ENCODE data around the gene C11orf86.
"Not testable (repeated sequence)": the region's sequence is repeated elsewhere in the genome, so short reads cannot be mapped to it uniquely, and the experiment has no call there.

The C11orf86 gene

DNA sequence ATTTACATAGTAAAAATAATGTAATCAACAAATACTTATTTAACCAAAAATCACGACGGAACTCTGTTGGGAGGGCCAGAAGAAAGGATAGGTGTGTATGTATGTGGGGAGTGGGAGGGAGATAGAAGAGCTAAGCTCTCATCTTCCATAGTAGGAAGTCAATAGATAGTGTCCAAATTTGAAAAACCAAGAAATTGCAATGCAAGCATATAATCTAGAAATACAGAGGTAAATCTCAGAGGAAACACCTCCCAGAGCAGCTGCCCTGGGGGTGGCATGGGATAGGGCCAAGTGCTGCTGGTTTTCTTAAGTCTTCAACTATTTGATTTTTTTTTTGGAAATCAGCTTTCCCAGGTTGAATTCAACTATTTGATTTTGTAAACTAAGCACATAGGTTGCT is 16.9 kb downstream of the C11orf86 start:
- no peak for FAIRE-seq

DNA sequence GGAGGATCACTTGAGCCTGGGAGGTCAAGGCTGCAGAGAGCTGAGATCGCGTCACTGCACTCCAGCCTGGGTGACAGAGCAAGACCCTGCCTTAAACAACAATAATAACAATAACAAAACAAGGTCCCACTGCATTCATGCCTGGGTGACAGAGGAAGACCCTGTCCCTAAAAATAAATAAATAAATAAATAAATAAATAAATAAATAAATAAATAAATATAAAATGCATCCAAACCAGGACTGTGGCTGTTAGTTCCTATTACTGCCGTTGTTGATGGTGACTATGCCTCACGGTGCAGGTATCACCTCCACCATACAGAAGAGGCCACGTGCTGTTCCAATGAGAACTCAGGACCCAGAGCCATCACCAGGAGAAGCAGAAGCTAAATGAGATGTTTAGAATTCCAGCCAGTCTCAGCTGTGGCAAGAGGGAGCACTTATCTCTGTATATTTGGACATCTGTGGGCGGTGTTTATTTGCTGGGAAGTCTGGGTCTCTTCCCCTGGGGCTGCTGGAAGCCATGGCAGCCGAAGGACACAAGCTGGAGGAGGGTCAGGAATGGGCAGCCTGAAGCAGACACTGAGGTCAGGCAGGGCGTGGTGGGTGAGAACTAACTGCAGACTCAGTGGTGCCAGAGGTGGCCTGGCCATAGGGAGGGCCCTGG is 21.6 kb downstream of the C11orf86 start:
- no peak for FAIRE-seq

DNA sequence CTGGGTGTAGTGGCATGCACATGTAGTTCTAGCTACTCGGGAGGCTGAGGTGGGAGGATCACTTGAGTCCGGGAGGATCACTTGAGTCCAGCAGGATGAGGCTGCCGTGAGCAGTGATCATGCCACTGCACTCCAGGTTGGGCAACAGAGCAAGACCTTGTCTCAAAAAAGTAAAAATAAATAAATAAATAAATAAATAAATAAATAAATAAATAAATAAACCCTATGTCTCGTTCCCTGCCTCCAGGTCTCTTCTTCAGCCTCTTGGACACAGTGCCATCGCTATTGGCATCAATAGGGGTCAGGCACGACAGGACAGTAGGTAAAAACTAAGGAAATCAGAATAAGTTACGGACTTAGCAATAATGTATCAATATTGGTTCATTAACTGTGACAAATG is 24.5 kb downstream of the C11orf86 start:
- FAIRE-seq: no peak

DNA sequence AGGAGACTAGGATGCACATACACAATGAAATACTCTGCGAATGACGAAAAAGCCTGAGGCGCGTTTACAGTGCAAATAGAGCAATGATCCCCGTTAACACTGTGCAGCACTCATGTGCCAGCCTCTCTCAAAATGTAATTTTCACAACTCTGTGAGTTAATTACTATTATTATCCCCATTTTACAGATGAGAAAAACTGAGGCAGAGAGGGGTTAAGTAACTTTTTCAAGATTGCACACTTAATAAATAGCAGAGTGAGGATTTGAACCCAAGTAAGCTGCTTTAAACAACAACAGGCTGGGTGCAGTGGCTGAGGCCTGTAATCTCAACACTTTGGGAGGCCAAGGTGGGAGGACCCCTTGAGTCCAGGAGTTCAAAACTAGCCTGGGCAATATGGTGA is 26.2 kb downstream of the C11orf86 start:
- no peak for FAIRE-seq

DNA sequence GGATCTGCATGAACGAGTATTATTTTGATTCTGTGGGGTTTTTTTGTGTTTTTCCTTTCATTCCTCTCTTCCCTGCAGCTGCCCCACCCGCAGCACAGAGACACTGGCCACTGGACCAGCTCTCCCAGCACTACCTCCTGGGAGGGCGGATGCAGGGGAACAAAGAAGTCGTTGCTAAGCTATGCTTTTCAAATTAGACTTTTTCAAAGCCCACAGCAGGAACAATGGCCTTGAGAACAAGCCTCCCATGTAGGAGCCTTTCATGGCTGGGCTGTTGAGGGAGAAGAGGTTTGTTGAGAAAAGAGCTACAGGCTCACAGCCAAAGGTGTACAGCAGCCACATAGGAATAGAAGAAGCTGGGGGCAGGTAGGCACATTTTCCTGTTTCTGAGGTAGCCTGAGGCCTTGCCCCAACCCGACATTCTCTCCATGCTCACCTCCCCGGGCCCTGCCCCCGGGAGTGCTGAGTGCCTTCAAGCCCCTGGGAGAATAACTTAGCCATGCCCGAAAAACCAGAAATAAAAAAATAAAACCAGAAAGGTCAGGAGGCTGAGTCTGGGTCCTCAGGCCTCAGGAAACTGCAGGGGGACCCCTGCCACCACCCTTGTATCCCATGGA is 27.3 kb downstream of the C11orf86 start:
- no peak for FAIRE-seq

DNA sequence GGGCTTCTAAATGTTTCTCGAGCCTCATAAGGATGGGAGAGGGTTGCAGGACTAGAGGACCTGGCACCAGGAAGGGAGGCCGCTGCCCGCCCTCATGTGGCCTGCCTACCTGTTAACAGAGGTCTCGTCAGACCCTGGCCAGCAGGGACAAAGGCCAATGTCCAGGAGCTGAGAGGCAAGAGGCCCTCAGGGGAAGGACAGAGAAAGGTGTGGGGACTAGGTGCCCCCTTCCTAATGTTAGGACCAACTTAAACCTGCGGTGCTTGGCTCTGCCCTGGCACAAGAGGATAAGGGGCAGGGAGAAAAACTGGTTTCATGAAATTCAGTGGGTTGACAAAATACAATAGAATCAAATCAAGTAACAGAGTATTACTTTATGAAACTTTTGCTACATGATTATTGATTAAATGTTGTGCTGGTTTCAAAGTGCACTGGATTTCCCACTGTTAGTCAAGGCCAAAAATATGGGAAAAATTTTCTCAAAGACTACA is 27.9 kb downstream of the C11orf86 start:
- FAIRE-seq: no peak

DNA sequence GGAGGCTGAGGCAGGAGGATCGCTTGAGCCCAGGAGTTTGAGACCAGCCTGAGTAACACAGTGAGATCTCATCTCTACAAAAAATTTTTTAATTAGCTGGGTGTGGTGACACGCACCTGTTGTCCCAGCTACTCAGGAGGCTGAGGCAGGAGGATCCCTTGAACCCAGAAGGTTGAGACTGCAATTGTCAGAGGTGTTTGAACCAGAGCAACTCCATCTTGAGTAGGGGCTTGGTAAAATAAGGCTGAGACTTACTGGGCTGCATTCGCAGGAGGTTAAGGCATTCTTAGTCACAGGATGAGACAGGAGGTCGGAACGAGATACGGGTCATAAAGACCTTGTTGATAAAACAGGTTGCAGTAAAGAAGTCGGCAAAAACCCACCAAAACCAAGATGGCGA is 30.1 kb downstream of the C11orf86 start:
- FAIRE-seq: not testable (repeated sequence)

DNA sequence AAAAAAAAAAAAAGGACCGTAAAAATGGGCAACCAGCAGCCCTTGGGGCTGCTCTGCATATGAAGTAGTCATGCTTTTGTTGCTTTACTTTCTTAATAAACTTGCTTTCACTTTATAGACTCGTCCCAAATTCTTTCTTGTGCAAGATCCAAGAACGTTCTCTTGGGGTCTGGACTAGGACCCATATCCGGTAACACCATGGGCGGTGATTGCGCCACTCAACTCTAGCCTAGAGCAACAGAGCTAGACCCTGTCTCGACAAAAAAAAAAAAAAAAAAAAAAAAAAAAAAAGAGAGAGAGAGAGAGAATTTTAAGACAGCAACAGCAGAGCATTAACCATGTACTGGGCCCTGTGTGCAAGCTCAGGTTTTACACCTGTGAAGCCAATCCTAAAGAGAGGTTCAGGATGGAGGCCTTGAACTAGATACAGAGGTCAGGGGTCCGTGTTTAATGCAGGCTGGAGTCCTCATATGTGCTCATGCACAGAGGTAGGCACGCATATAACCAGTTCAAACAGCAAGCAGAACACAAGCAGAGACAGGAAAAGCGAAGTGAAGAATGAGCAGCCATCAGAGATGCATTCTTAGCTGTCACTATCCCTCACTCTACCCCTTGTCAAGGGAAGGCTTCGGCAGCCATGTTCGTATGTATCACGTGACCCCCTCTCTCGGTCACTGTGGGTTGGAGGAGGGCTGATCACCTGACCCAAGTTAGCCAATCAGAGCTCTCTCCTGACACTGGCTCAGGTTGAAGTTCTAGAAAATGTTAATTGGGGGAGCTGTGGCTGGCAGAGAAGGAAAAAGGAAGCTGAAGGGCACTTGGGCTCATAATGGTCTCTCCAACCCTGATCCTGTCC is 31.2 kb downstream of the C11orf86 start:
- FAIRE-seq: no peak

DNA sequence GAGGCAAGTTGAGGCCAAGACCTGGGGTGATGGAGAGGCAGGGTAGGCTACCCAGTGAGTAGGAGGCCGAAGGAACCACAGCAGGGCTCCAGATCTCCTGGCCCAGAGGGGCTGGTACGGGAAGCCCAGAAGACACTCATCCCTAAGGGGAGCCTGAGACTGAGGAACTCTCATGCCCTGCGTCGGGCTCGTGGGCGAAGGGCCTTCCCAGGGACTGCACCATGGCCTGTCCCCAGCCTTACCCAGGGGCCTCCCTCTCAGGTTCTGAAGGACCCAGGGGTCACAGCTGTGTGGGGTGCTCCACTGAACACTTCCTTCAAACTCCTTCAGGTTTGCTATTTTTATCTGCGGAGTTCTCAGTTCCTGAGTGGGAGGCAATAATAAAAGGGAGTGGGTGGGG is 32.0 kb downstream of the C11orf86 start:
- no peak for FAIRE-seq

DNA sequence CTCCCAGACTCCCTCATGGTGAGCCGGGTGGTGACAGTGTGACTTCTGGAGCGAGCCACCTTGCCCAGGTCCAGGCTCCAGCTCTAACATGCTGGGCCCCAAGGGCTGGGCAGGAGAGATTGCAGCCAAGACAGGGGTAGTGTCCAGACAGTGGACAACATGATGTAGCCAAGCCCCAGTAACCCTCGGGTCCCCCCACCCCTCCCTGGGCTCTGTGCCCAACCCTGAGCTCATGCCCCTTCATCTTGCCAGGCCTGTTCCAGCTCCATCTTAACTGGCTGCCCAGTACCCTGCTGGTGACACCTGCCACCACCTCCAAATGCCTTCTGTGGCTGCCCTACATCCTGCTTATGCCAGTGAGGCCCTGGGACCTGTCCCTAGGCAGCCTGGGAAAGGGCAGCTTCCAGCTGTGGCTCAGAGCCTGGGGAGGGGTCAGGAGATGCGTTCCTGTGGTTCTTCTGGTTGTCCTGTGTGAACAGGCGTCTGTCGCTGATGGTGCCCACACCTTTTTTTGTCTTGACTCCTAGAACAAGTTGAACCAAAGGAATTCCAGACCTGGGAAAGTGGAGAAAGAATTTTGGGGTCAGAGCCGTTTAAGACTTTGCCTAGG is 35.3 kb downstream of the C11orf86 start:
- FAIRE-seq: no peak

DNA sequence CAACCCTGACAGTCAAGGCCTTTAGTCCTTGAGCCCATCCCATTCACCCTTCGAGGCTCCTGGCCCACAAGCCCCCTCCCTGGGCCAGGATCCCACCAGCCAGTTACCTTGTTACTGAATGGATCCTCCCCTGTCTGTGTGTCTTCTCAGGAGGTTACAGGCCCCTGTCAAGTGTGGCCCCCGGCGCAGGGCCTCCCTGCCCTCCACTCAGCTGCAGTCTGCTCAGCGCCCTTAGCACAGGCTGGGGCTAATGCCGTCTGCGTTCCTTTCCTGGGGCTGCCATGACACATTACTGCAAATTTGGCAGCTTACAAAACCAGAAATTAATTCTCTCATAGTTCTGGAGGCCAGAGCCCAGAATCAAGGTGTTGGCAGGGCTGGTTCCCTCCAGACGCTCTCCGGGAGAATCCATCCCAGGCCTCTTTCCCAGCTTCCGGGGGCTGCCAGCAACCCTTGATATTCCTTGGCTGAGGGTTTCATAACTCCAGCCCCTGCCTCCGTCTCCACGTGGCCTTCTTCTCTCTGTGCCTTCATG is 38.5 kb downstream of the C11orf86 start:
- no peak for FAIRE-seq

DNA sequence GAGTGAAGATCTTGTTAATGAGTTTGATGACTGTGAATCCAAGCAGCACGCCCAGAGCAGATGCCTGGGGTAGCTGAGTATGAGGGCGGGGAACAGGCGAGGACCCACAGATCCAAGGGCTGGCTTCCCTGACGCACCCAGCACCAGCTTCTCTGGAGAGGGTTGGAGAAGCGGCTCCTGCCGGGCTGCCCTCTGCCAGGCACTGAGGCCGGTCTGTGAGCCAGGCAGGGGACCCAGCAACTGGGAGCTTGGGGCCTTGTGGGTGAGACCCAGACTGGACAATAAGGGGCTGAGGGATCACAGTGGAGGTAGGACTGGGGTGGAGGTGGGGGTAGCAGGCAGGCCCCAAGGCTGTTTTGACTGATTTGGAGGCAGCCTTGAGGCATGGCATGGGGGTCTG is 39.2 kb downstream of the C11orf86 start:
- FAIRE-seq: no peak

DNA sequence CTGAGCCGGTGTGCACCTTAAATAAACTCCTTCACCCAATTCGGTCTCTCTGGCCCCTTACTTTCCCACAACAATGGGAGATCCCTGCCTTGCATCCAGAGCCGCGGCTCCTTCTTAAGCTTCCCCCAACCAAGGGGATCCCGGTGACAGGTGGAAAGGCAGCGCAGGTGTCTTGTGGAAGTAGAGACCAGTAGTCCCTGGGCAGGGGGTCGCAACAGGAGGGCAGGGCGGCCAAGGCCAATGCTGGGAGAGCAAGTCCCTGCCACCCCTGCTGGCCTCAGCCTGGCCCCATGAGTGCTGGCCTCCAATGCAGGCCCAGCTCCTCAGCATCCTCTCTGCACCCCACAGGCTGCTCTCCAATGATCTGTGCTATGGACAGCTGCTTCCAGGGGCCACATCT is 39.9 kb downstream of the C11orf86 start:
- no peak for FAIRE-seq

DNA sequence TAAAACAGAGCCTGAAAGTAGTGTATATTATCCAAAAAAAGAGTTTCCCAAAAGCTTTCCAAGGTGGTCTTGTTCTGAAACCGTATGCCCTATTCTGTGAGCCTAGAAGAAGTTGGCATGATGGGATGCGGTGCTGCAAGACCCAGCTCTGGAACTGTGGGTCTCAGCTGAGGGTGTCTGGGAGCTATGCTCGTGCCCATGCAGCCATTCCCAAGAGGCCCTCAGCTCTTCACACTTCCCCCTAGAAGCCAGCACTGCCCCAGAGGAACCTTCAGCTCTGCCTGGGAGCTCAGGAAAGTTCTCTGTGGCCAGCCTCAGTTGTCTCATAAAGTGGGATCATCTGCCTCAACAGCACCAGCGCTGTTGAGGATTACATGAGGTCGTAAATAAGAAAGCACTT is 41.4 kb downstream of the C11orf86 start:
- no peak for FAIRE-seq

DNA sequence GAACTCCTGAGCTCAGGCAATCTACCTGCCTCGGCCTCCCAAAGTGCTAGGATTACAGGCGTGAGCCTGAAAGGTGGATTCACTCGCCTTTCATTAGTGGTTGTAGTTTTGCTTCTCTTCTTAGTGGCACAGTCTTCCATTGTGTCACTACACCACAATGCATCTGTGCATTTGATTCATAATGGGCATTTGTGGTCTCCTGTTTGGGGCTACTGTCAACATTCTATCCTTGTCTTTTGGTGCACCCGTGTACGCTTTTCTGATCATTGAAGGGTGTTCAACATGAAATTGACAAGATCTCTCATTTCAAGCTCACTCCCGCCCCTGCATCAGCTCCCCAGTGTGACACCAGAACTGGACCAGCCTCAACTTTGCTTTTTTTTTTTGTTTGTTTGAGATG is 45.8 kb downstream of the C11orf86 start:
- no peak for FAIRE-seq

DNA sequence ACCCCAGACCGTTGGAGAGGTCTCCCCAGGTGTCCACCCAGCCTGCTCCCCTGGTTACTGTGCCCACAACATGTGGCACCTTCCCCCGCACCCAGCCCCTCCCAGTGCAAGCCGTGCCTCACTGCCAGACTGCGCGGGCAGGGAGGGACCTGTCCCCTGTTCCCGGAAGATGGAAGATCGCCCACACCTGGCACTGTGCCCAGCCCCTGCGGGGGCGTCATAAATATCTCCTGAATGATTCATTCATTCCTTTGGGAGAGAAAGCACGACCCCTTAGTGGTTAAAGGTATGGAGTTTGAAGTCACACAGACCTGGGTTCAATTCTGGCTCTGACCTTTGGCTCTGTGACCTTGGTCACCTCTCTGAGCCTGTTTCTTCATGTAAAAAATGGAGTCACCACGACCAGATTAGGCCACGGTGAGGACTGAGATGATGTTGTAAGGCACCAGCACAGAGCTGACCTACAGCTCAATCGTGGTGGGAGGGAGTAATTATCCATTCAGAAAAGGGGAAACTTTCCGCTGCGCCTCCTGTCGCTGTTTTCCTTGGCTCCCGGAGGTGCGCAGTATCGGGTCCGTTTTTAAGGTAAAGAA is 47.3 kb downstream of the C11orf86 start:
- no peak for FAIRE-seq

DNA sequence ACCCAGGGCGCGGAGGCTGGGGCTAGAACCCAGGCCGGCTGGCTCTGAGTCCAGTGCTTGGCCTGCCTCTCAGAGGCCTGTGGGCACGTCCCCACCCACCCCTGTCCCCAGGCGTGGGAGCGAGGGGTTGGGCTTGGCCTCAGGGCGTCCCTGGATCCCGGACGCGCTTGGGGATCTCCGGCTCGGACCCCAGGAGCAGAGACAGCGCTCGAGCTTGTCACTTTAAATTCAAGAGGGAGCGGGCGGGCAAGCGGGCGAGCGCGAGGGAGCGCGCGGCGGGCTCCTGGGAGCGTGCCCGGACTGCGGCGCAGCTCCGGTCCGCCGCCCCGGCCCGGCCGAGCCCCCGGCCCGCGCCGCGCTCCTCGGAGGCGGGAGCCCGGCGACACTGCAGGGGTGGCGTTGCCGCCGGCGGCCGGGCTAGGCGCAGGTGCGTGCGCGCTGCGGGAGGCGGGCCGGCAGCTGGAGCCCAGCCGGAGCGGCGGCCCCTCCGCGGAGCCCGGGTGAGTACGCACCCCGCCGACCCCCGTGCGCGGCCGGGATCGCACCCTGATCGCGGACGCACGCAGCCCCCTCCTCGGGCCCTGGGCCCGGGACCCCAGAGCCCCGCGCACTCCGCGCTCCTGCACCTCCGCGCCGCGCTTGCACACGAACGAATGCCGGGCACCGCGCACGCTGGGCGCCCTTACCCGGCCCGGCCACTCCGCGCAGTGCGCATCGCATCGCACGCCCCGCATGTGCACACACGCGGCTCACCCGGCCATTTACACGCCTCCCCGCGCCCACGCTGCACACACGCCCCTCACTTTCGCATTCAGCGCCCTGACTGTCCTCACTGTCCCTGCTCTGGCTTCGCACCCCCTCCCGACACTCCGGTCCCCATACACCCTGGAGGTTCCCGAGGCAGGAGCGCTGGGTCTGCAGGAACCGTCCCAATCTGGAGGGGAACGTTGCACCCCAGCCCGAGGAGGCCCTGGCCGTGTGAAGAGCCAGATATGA is 48.2 kb downstream of the C11orf86 start, which contains the start of gene SYT12:
TSS of gene SYT12 (plus strand) at position 174 of the 996 bp plus-strand sequence. CDS start 7,011 bp downstream, outside the sequence.
- FAIRE-seq: no peak

DNA sequence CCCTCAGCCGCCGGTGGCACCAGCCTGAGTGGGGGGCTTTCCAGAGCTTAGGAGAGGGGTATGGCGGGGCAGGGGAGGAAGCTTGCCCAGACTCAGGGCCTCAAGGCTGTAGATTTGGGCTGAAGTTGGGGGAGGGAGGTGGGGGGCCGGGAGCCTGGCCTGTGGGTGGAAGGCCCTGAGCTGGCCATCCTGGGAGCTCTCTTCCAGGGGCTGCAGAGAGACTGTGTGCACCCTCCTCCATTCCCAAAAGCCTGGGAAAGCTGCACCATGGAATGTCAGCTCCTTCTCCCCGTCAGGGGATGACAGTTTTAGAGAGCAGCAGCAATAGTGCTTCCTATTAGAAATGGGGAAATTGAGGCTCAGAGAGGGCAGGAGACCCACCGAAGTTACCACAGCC is 48.9 kb downstream of the C11orf86 start:
- no peak for FAIRE-seq

DNA sequence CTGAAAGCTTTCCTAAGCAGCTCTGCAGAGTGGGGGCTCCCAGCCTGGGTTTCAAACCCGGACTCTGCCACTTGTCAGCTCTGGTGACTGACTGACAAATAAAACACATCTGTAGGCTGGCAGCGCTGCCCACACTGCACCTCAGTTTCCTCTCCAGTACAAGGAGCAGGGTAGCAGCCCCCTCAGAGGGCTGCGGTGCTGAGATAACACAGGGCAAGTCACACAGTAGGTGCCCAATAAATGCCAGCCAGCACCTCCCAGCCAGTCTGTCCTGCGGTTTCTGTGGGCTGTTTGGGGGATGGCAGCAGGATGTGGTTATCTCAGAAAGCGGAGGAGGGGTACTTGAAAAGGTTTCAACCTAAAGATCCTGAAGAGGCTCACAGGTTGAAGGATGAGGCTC is 49.3 kb downstream of the C11orf86 start:
- FAIRE-seq: no peak

DNA sequence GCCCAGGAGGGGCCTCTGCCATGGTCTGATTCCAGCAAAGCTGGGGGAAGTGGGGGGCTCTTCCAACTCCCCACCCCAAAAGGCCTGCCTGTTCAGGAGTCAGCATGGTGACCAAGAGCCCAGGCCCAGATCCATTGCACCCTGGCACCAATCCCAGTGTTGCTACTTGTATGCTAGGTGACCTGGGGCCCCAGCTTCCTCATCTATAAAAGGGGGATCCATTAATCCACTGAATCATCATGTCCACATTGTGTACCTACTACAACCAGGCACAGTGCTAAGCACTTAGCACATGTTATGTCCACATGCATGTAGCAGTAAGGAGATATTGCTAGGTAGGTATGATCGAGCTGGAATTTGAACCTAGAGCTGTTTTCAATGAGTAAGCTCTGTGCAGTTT is 49.9 kb downstream of the C11orf86 start:
- FAIRE-seq: no peak

DNA sequence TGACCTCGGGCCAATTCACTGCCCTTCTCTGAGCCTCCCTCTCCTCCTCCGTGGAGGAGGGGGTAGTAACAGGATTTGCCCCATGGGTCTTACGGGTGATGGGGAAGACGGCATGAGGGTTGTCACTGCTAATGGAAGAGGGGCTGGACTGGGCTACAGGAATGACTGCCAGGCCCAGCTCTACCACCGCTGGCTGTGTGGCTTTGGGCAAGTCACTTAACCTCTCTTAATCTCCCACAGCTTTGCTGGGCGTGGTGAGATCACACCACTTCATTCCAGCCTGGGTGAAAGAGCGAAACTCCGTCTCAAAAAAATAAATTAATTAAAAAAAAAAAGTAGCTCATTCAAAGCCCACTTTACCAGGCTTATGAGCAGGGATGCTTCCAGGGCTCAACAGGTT is 50.6 kb downstream of the C11orf86 start:
- no peak for FAIRE-seq
